Fibroblast of pulmonary artery (primary cell): ENCODE measurements around the gene PLCH1.
"Not testable (repeated sequence)": the region's sequence is repeated elsewhere in the genome, so short reads cannot be mapped to it uniquely, and the experiment has no call there.

Experiments used
- DNase-seq: peaks from one replicate; pipeline ENCODE4 v3.0.0-alpha.2; 2010; ENCODE audit warnings: low read depth
- H3K4me3 ChIP-seq: replicated peaks from 2 replicates; pipeline ENCODE4 v1.5.1; 2011; ENCODE audit warnings: low read depth, mild to moderate bottlenecking, control low read depth, low read length, moderate library complexity
- TF ChIP-seq, protein P1 (sequence below): IDR thresholded peaks from 2 replicates; pipeline ENCODE4 v1.5.1; 2011; ENCODE audit warnings: mild to moderate bottlenecking, control low read depth, low read length, inconsistent platforms; ENCODE audit errors: missing control alignments

Gene PLCH1

DNA sequence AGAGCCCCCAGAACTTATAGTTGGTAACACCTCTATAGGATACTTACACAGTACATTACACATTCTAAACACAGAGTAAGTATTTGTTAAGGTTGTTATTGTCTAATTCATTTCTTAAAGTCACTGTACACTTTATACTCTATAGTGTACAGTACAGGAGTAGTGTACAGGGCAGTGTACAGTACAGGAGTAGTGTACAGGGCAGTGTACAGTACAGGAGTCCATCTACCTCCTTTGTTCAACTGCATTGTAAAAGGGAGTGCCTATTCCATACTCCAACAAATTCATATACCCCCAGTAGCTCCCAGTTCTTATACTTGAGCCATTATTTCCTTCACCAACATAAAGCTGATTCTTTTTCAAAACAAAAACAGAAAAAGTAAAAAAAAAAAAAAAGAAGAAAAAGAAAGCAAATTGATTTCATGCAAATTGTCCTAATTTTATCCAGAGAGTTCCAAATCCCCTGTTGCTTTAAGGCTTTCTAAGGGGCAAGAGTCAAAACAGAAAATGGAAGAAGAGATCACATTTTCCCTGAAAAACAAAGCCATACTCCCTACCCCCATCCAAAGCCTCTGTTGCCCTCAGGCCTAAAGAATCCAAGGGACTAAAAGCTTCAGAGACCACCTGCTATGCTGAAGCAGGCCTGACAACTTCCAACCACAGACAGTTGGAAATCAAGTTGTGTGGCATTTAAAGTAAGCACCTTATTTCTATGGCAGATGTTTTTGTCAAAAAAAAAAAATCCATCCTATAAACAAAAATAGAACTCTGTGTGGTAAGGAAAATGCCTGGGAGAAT is 125.6 kb downstream of the PLCH1 start:
- H3K4me3 ChIP-seq = no peak overlapping the region
- DNase-seq = no peak
- TF ChIP-seq, protein P1, sequence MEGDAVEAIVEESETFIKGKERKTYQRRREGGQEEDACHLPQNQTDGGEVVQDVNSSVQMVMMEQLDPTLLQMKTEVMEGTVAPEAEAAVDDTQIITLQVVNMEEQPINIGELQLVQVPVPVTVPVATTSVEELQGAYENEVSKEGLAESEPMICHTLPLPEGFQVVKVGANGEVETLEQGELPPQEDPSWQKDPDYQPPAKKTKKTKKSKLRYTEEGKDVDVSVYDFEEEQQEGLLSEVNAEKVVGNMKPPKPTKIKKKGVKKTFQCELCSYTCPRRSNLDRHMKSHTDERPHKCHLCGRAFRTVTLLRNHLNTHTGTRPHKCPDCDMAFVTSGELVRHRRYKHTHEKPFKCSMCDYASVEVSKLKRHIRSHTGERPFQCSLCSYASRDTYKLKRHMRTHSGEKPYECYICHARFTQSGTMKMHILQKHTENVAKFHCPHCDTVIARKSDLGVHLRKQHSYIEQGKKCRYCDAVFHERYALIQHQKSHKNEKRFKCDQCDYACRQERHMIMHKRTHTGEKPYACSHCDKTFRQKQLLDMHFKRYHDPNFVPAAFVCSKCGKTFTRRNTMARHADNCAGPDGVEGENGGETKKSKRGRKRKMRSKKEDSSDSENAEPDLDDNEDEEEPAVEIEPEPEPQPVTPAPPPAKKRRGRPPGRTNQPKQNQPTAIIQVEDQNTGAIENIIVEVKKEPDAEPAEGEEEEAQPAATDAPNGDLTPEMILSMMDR = no peak

DNA sequence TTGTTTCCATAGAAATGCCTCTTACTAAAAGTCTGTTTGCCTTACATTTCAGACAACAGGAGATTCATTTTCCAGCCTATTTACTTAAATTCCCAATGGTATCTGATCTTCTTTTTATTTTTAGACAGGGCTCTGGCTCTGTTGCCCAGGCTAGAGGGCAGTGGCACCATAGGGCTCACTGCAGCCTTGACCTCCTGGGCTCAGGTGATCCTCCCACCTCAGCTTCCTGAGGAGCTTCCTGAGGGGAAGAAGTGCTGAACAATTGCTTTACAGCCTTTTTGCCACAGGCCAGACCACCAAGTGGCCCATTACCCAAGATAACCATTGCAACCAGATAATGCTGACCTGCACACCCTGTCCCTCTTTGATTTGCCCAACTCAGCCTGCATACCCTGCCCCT is 126.3 kb downstream of the PLCH1 start:
- H3K4me3 ChIP-seq = no peak overlapping the region
- no peak for DNase-seq
- TF ChIP-seq, protein P1 = no peak

DNA sequence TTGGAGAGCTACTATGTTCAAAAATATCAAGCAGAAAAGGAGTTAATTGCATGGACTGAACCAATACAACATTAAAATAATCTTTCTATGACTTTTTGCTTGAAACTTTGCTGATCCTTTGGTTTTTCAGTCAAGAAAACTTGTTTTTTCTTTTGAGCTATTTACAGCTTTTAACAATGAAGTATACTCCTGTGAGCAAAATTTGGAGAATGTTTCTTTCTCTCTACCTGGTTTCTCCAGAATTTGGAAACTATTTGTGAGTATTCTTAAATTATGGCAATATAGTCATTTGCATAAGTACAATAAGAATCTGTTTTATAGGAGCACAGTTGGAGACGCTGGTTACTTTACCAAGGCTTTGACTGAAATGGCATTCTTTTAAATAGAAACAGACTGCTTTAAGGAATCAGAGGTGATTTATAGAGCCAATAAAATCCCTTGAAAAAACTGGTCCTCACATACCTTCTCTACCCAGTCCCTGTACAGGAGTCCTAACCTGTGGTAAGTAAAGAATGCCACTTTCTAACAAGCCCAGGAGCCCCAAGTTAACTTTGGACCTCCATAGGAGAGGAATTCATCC is 127.4 kb downstream of the PLCH1 start:
- DNase-seq = no peak
- TF ChIP-seq, protein P1 = no peak
- no peak overlapping the region for H3K4me3 ChIP-seq

DNA sequence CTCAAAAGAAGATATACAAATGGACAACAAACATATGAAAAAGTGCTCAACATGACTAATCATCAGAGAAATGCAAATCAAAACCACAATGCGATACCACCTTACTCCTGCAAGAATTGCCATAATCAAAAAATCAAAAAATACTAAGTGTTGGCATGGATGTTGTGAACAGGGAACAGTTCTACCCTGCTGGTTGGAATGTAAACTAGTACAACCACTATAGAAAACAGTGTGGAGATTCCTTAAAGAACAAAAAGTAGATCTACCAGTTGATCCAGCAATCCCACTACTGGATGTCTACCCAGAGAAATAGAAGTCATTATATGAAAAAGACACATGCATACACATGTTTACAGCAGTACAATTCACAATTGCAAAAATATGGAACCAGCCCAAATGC is 129.7 kb downstream of the PLCH1 start:
- H3K4me3 ChIP-seq, DNase-seq: not testable (repeated sequence)

DNA sequence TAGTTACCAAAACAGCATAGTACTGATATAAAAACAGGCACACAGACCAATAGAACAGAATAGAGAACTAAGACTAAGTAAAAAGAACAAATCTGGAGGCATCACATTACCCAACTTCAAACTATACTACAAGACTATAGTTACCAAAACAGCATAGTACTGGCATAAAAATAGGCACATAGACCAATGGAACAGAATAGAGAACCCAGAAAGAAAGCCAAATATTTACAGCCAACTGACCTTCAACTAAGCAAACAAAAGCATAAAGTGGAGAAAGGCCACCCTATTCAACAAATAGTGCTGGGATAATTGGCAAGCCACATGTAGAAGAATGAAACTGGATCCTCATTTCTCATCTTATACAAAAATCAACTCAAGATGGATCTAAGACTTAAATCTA is 130.5 kb downstream of the PLCH1 start:
- not testable (repeated sequence) for DNase-seq, H3K4me3 ChIP-seq

DNA sequence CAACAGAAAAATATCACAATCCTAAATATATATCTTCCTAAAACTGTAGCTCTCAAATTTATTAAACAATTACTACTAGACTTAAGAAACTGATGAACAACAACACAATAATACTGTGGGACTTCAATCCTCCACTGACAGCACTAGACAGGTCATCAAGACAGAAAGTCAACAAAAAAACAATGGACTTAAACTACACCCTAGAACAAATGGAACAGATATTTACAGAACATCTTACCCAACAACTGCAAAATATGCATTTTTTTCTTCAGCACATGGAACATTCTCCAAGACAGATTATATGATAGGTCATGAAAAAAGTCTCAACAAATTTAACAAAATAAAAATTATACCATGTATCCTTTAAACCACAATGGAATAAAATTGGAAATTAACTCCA is 133.4 kb downstream of the PLCH1 start:
- no peak for DNase-seq
- TF ChIP-seq, protein P1 = no peak
- no peak overlapping the region for H3K4me3 ChIP-seq

DNA sequence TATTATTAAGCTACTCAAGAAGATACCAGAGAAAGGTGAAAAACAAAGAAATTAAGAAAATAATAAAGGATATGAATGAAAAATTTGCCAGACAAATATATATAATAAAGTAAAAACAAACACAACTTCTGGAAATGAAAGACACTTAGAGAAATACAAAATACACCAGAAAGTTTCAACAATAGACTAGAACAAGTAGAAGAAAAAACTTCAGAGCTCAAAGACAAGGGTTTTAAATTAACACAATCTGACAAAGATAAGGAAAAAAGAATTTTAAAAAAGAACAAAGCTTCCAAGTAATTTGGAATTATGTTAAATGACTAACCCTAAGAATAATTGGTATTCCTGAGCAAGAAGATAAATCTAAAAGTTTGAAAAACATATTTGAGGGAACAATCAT is 135.3 kb downstream of the PLCH1 start:
- TF ChIP-seq, protein P1 = no peak
- no peak for DNase-seq
- no peak overlapping the region for H3K4me3 ChIP-seq
